ENCODE results near the gene GPX4. TPM values are rescaled to one million over a fixed set of nuclear protein-coding genes. Genes with fewer than 3 reads are reported as not detected.

GPX4 gene
- total and polyA plus RNA-seq, 2 experiments from 2014 or later = 351 to 573 TPM

DNA sequence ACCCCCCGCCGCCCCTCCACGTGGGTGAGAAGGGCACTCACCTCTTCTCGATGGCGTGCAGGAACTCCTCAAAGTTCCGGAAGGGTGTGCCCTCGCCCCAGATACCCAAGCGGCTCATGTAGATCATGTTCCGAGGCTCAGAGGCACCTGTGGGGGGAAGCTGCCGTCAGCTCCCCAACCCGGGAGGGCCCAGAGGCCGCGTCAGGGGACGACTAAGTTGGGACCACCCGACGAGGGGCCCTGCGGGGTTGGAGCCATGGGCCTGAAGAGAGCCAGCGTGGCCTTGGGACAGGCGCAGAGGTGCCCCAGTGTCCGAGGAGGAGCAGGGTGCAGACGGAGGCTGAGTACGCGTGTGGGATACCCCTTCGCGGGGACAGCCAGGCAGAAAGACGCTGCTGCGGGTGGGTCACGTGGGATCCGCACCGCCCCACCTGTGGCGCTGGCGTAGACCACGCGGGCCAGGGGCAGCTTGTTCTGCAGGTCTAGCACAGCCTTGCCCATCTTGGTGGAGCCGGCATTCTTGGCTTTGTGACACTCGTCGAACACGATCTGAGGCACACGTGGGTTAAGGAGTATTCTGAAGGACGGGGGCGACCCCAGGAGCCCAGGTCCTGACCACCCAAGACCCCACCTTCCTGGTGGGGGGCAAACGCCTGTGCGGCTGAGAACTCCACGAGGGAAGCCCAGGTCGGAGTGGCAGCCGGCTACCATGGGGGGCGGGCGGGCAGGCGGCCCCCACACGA, 15.9 kb downstream of the GPX4 start:
- Histone ChIP-seq H4K20me1 (replicated peaks; ENCODE audit: insufficient read depth) (no peaks in the 10 kb centered on the region; the same call in 1 of the 2 replicates), H3K27ac (ENCODE audit: low read depth) (no peak overlapping the region), H3K4me2 (no peak overlapping the region), H3K79me2 (replicated peaks; ENCODE audit: insufficient read depth) (no peaks in the 10 kb centered on the region), H3K4me1 (ENCODE audit: insufficient read depth) (no peaks in the 10 kb centered on the region), H3K4me3 (no peak overlapping the region), H3F3A (replicated peaks; ENCODE audit: low read depth) (0 out of 2 replicates have a peak, but pooled peaks cover 6% of the 10 kb centered on the region), H3K36me3 (ENCODE audit: insufficient read depth) (no peaks in the 10 kb centered on the region), H3K9me2 (ENCODE audit: insufficient read depth) (no peaks in the 10 kb centered on the region), H2AFZ (no peak overlapping the region), H3K27me3 (ENCODE audit: insufficient read depth) (no peaks in the 10 kb centered on the region)
- Mint-ChIP-seq H3K9me3 (no peaks in the 10 kb centered on the region; the same call in 2 of the 3 replicates), H3K4me1 (peaks cover 2% of the 10 kb centered on the region; the same call in 2 of the 3 replicates), H3K27me3 (ENCODE audit: insufficient read depth, low read depth, poor library complexity) (peaks cover 2% of the 10 kb centered on the region), H3K36me3 (ENCODE audit: low read depth) (peaks cover 22% of the 10 kb centered on the region), H3K27ac (no peak overlapping the region), H3K4me3 (no peak overlapping the region)
- no peak for ATAC-seq
- TF ChIP-seq, protein P1, sequence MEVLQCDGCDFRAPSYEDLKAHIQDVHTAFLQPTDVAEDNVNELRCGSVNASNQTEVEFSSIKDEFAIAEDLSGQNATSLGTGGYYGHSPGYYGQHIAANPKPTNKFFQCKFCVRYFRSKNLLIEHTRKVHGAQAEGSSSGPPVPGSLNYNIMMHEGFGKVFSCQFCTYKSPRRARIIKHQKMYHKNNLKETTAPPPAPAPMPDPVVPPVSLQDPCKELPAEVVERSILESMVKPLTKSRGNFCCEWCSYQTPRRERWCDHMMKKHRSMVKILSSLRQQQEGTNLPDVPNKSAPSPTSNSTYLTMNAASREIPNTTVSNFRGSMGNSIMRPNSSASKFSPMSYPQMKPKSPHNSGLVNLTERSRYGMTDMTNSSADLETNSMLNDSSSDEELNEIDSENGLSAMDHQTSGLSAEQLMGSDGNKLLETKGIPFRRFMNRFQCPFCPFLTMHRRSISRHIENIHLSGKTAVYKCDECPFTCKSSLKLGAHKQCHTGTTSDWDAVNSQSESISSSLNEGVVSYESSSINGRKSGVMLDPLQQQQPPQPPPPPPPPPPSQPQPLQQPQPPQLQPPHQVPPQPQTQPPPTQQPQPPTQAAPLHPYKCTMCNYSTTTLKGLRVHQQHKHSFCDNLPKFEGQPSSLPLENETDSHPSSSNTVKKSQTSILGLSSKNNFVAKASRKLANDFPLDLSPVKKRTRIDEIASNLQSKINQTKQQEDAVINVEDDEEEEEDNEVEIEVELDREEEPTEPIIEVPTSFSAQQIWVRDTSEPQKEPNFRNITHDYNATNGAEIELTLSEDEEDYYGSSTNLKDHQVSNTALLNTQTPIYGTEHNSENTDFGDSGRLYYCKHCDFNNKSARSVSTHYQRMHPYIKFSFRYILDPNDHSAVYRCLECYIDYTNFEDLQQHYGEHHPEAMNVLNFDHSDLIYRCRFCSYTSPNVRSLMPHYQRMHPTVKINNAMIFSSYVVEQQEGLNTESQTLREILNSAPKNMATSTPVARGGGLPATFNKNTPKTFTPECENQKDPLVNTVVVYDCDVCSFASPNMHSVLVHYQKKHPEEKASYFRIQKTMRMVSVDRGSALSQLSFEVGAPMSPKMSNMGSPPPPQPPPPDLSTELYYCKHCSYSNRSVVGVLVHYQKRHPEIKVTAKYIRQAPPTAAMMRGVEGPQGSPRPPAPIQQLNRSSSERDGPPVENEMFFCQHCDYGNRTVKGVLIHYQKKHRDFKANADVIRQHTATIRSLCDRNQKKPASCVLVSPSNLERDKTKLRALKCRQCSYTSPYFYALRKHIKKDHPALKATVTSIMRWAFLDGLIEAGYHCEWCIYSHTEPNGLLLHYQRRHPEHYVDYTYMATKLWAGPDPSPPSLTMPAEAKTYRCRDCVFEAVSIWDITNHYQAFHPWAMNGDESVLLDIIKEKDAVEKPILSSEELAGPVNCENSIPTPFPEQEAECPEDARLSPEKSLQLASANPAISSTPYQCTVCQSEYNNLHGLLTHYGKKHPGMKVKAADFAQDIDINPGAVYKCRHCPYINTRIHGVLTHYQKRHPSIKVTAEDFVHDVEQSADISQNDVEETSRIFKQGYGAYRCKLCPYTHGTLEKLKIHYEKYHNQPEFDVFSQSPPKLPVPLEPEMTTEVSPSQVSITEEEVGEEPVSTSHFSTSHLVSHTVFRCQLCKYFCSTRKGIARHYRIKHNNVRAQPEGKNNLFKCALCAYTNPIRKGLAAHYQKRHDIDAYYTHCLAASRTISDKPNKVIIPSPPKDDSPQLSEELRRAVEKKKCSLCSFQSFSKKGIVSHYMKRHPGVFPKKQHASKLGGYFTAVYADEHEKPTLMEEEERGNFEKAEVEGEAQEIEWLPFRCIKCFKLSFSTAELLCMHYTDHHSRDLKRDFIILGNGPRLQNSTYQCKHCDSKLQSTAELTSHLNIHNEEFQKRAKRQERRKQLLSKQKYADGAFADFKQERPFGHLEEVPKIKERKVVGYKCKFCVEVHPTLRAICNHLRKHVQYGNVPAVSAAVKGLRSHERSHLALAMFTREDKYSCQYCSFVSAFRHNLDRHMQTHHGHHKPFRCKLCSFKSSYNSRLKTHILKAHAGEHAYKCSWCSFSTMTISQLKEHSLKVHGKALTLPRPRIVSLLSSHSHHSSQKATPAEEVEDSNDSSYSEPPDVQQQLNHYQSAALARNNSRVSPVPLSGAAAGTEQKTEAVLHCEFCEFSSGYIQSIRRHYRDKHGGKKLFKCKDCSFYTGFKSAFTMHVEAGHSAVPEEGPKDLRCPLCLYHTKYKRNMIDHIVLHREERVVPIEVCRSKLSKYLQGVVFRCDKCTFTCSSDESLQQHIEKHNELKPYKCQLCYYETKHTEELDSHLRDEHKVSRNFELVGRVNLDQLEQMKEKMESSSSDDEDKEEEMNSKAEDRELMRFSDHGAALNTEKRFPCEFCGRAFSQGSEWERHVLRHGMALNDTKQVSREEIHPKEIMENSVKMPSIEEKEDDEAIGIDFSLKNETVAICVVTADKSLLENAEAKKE (CRISPR knock-in tag; IDR thresholded peaks at IDR 0.05) = no peak
- TF ChIP-seq, protein P2, sequence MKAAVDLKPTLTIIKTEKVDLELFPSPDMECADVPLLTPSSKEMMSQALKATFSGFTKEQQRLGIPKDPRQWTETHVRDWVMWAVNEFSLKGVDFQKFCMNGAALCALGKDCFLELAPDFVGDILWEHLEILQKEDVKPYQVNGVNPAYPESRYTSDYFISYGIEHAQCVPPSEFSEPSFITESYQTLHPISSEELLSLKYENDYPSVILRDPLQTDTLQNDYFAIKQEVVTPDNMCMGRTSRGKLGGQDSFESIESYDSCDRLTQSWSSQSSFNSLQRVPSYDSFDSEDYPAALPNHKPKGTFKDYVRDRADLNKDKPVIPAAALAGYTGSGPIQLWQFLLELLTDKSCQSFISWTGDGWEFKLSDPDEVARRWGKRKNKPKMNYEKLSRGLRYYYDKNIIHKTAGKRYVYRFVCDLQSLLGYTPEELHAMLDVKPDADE (IDR thresholded peaks at IDR 0.05) = no peak
- TF ChIP-seq STAT1 (IDR thresholded peaks at IDR 0.05; ENCODE audit: unreplicated experiment) = no peak
- TF ChIP-seq, protein P3, sequence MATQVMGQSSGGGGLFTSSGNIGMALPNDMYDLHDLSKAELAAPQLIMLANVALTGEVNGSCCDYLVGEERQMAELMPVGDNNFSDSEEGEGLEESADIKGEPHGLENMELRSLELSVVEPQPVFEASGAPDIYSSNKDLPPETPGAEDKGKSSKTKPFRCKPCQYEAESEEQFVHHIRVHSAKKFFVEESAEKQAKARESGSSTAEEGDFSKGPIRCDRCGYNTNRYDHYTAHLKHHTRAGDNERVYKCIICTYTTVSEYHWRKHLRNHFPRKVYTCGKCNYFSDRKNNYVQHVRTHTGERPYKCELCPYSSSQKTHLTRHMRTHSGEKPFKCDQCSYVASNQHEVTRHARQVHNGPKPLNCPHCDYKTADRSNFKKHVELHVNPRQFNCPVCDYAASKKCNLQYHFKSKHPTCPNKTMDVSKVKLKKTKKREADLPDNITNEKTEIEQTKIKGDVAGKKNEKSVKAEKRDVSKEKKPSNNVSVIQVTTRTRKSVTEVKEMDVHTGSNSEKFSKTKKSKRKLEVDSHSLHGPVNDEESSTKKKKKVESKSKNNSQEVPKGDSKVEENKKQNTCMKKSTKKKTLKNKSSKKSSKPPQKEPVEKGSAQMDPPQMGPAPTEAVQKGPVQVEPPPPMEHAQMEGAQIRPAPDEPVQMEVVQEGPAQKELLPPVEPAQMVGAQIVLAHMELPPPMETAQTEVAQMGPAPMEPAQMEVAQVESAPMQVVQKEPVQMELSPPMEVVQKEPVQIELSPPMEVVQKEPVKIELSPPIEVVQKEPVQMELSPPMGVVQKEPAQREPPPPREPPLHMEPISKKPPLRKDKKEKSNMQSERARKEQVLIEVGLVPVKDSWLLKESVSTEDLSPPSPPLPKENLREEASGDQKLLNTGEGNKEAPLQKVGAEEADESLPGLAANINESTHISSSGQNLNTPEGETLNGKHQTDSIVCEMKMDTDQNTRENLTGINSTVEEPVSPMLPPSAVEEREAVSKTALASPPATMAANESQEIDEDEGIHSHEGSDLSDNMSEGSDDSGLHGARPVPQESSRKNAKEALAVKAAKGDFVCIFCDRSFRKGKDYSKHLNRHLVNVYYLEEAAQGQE (IDR thresholded peaks at IDR 0.05; ENCODE audit: unreplicated experiment) = no peak
- no peak for TF ChIP-seq ZNF114 (CRISPR knock-in tag; IDR thresholded peaks at IDR 0.05)
- DNase-seq (ENCODE audit: low spot score) = no peak
